Keratinocyte (primary cell): ENCODE data around the gene CNPY2.

ENCODE experiments used
- EZH2 ChIP-seq: IDR thresholded peaks from one replicate; pipeline ENCODE4 v1.6.1; 2012; ENCODE audit warnings: inconsistent platforms, mild to moderate bottlenecking, low read length, moderate library complexity
- TF ChIP-seq, protein P1 (sequence below), 3 experiments: IDR thresholded peaks in 1 of 3; conservative IDR thresholded peaks in 1 of 3; optimal IDR thresholded peaks in 1 of 3; 2 replicates in 2 of 3; 3 replicates in 1 of 3; pipeline versions ENCODE3 to v1.5.1; 2011; ENCODE audit warnings: low read length in 3 of 3, mild to moderate bottlenecking in 3 of 3, moderate library complexity in 2 of 3, control low read depth in 1 of 3, inconsistent platforms in 1 of 3; ENCODE audit not compliant: insufficient read depth in 2 of 3; ENCODE audit errors: extremely low read depth in 1 of 3

DNA sequence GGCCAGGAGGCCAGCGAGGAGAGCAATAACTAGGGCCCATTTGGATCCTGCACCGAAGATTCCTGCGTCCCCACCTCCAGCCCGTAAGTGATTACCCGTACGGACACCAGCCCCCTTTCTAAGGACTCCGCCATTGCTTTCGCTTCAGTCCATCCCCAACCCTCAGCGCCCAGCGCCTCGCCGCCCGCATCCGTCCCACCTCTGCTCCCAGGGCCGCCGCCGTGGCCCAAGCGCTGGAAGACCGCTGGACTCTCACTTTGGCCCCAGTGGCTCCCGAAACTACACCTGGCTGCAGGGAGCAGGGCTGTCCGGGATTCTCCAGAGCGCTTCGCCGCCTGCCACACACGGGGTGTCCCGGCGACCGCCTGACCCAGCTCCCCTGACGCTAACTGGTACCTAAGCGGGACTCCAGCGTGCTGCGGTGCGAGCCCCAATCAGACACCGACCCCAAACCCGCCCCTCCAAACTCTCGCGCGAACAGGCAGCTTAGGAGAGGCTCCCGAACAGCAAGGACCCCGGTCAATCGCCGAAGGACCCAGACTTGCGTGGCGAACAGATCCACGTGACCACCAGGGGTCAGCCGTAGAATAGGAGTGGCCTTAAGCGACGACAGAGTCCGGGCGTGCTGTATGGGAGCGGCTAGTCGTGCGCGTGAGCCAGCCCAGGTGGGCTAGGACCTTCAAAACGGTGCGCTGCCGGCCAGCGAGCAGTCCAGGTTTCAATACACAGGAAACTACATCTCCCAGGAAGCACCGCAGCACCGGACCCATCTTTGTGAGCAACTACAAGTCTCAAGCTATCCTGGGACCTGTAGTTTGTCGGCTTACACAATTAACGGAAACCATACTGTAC lies at the start of gene CNPY2:
- no peak for TF ChIP-seq EZH2
- TF ChIP-seq, protein P1, sequence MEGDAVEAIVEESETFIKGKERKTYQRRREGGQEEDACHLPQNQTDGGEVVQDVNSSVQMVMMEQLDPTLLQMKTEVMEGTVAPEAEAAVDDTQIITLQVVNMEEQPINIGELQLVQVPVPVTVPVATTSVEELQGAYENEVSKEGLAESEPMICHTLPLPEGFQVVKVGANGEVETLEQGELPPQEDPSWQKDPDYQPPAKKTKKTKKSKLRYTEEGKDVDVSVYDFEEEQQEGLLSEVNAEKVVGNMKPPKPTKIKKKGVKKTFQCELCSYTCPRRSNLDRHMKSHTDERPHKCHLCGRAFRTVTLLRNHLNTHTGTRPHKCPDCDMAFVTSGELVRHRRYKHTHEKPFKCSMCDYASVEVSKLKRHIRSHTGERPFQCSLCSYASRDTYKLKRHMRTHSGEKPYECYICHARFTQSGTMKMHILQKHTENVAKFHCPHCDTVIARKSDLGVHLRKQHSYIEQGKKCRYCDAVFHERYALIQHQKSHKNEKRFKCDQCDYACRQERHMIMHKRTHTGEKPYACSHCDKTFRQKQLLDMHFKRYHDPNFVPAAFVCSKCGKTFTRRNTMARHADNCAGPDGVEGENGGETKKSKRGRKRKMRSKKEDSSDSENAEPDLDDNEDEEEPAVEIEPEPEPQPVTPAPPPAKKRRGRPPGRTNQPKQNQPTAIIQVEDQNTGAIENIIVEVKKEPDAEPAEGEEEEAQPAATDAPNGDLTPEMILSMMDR (optimal IDR thresholded peaks at IDR 0.05 in 1 of 3, IDR thresholded peaks at IDR 0.05 in 1 of 3, conservative IDR thresholded peaks at IDR 0.05 in 1 of 3; ENCODE audit: extremely low read depth in 1 of 3, insufficient read depth in 2 of 3, low read length in 3 of 3), result peak in 1 of 3 experiments; percentile 56
